ENCODE data around the gene RAB3B. TPM values are rescaled to one million over a fixed set of nuclear protein-coding genes. Genes with fewer than 3 reads are reported as not detected.

The RAB3B gene
- polyA plus RNA-seq, 3 donors = under 0.01 TPM; not detected in 2

DNA sequence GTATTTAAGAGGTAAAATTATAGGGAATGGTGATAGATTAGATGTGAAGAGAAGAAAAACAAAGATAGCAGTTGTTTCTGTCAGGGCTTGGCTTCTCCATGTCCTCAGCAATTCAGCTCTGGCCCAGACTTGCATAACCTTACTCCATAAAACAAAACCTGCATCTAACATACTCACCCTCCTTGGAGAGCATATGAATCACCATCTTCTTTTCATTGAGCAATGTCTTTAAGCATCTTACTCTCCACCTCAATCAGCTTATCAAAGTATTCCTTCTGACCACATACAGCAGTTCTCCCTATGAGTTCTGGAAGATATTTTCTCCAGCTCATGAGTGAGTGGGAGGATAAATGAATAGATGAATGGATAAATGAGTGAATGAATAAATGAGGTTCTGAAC is 49.0 kb downstream of the RAB3B start:
- no peak overlapping the region for H3K4me2 ChIP-seq (replicated peaks; ENCODE audit: extremely low read depth, low read length, poor library complexity, severe bottlenecking)
- no peaks in the 10 kb centered on the region for H3K36me3 ChIP-seq (replicated peaks in 1 of 2; ENCODE audit: control insufficient read depth in 1 of 2, insufficient read depth in 2 of 2, low read length in 2 of 2)
- no peaks in the 10 kb centered on the region for H3K27me3 ChIP-seq (ENCODE audit: control insufficient read depth in 2 of 2, insufficient read depth in 2 of 2, low read length in 2 of 2)
- Mint-ChIP-seq H3K27me3 (ENCODE audit: low read depth in 3 of 3) (peaks cover 2 to 6% (median 2%) of the 10 kb centered on the region in 3 donors), H3K36me3 (no peaks in the 10 kb centered on the region), H3K9me3 (peaks cover 9 to 18% (median 12%) of the 10 kb centered on the region in 7 donors), H3K4me3 (no peak overlapping the region), H3K4me1 (no peaks in the 10 kb centered on the region), H3K27ac (no peak overlapping the region)
- intact Hi-C loops (cut with micrococcal nuclease) = no loop called here
- H3K79me2 ChIP-seq (ENCODE audit: insufficient read depth, low read length) = no peaks in the 10 kb centered on the region
- no peak for DNase-seq
- no peaks in the 10 kb centered on the region for H3K4me1 ChIP-seq (ENCODE audit: control insufficient read depth in 1 of 2, insufficient read depth in 2 of 2, low read length in 2 of 2)
- H2AFZ ChIP-seq (ENCODE audit: insufficient read depth, low read depth, low read length, poor library complexity, severe bottlenecking) = no peak overlapping the region
- no peak overlapping the region for H3K4me3 ChIP-seq (replicated peaks in 1 of 3; ENCODE audit: low read depth in 2 of 3, low read length in 3 of 3)
- H4K20me1 ChIP-seq (ENCODE audit: insufficient read depth, low read length) = no peaks in the 10 kb centered on the region
- peaks cover 0 to 4% of the 10 kb centered on the region in 2 donors for H3K9me3 ChIP-seq (replicated peaks in 1 of 2; ENCODE audit: control insufficient read depth in 1 of 2, insufficient read depth in 1 of 2, low read length in 2 of 2)
- no peak overlapping the region for H3K27ac ChIP-seq (ENCODE audit: low read depth in 1 of 2, low read length in 2 of 2)
- TF ChIP-seq, protein P1, sequence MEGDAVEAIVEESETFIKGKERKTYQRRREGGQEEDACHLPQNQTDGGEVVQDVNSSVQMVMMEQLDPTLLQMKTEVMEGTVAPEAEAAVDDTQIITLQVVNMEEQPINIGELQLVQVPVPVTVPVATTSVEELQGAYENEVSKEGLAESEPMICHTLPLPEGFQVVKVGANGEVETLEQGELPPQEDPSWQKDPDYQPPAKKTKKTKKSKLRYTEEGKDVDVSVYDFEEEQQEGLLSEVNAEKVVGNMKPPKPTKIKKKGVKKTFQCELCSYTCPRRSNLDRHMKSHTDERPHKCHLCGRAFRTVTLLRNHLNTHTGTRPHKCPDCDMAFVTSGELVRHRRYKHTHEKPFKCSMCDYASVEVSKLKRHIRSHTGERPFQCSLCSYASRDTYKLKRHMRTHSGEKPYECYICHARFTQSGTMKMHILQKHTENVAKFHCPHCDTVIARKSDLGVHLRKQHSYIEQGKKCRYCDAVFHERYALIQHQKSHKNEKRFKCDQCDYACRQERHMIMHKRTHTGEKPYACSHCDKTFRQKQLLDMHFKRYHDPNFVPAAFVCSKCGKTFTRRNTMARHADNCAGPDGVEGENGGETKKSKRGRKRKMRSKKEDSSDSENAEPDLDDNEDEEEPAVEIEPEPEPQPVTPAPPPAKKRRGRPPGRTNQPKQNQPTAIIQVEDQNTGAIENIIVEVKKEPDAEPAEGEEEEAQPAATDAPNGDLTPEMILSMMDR (IDR thresholded peaks at IDR 0.05) = no peak
- no peak overlapping the region for H3K9ac ChIP-seq (ENCODE audit: insufficient read depth, low read length, poor library complexity, severe bottlenecking)

DNA sequence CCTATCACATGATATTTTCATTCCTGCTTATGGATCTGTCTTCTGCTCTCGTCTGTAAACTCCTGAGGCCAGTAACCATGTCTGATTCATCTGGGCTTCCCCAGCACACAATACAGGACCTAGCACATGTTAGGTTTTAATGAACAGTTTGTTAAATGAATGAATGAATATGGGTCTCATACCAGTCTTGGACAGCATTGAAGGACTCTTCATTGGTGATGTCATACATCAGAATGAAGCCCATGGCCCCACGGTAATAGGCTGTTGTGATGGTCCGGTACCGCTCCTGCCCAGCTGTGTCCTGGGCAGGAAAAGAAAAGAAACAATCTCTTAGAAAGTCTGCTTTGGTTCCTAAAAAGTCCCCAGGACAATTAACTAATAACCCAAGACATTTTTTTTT is 53.4 kb downstream of the RAB3B start:
- DNase-seq = no peak
- Histone ChIP-seq H3K4me3 (replicated peaks in 1 of 3; ENCODE audit: low read depth in 2 of 3, low read length in 3 of 3) (no peak overlapping the region), H3K4me2 (replicated peaks; ENCODE audit: extremely low read depth, low read length, poor library complexity, severe bottlenecking) (no peak overlapping the region), H3K4me1 (ENCODE audit: control insufficient read depth in 1 of 2, insufficient read depth in 2 of 2, low read length in 2 of 2) (no peaks in the 10 kb centered on the region), H4K20me1 (ENCODE audit: insufficient read depth, low read length) (no peaks in the 10 kb centered on the region), H3K79me2 (ENCODE audit: insufficient read depth, low read length) (no peaks in the 10 kb centered on the region), H3K27me3 (ENCODE audit: control insufficient read depth in 2 of 2, insufficient read depth in 2 of 2, low read length in 2 of 2) (peaks cover 0 to 2% of the 10 kb centered on the region in 2 donors), H3K27ac (ENCODE audit: low read depth in 1 of 2, low read length in 2 of 2) (no peak overlapping the region), H3K9me3 (replicated peaks in 1 of 2; ENCODE audit: control insufficient read depth in 1 of 2, insufficient read depth in 1 of 2, low read length in 2 of 2) (peaks cover 0 to 3% of the 10 kb centered on the region in 2 donors), H3K9ac (ENCODE audit: insufficient read depth, low read length, poor library complexity, severe bottlenecking) (no peak overlapping the region), H2AFZ (ENCODE audit: insufficient read depth, low read depth, low read length, poor library complexity, severe bottlenecking) (no peak overlapping the region), H3K36me3 (replicated peaks in 1 of 2; ENCODE audit: control insufficient read depth in 1 of 2, insufficient read depth in 2 of 2, low read length in 2 of 2) (no peaks in the 10 kb centered on the region)
- H3K4me1 Mint-ChIP-seq = no peaks in the 10 kb centered on the region
- no peak overlapping the region for H3K27ac Mint-ChIP-seq
- H3K4me3 Mint-ChIP-seq = no peak overlapping the region
- TF ChIP-seq, protein P1 (IDR thresholded peaks at IDR 0.05) = no peak
- H3K9me3 Mint-ChIP-seq = peaks cover 8 to 17% (median 11%) of the 10 kb centered on the region in 7 donors
- no peaks in the 10 kb centered on the region for H3K36me3 Mint-ChIP-seq
- intact Hi-C loops (cut with micrococcal nuclease) = no loop called here
- H3K27me3 Mint-ChIP-seq (ENCODE audit: low read depth in 3 of 3) = peaks cover 2 to 5% (median 2%) of the 10 kb centered on the region in 3 donors
- no CpG with 5 or more reads among the region's 4 CpGs for WGBS (ENCODE audit: insufficient coverage)

Data from CD14-positive monocyte (primary cell).